Activated CD4-positive, alpha-beta T cell treated with anti-CD3 and anti-CD28 coated beads, Interleukin-2, amount 10 ng/mL, durations not matched to agents 24 days and 14 days (primary cell): ENCODE measurements around the gene ZNF831. TPM values are rescaled to one million over a fixed set of nuclear protein-coding genes. Genes with fewer than 3 reads are reported as not detected.

Experiments
- DNase-seq: peaks from one replicate; pipeline ENCODE4 v3.0.0; 2022
- H3K27ac Mint-ChIP-seq: one replicate; pipeline ENCODE4 v1.8.0; 2022; ENCODE audit warnings: mild to moderate bottlenecking, mixed read lengths
- H3K27me3 Mint-ChIP-seq: one replicate; pipeline ENCODE4 v1.8.0; 2022; ENCODE audit warnings: mixed read lengths
- H3K36me3 Mint-ChIP-seq: one replicate; pipeline ENCODE4 v1.8.0; 2022; ENCODE audit warnings: low read depth, mild to moderate bottlenecking, mixed read lengths
- H3K4me1 Mint-ChIP-seq: one replicate; pipeline ENCODE4 v1.8.0; 2021; ENCODE audit warnings: mixed read lengths
- H3K4me3 Mint-ChIP-seq: one replicate; pipeline ENCODE4 v1.8.0; 2022; ENCODE audit warnings: mild to moderate bottlenecking, moderate library complexity, mixed read lengths
- H3K9me3 Mint-ChIP-seq: one replicate; pipeline ENCODE4 v1.8.0; 2021; ENCODE audit warnings: mixed read lengths
- intact Hi-C: fragments of 100-400 bp; cut with micrococcal nuclease; formaldehyde crosslinking; loops from one replicate; pipeline ENCODE4 v1.15.1; 2023
- total RNA-seq: library from RNA; stranded (reverse); gene quantifications from 2 replicates; pipeline ENCODE4 v1.2.3, GENCODE V29; 2022

Gene ZNF831
- total RNA-seq, 1 donor from 2014 or later, result 3.1 TPM

- H3K27ac Mint-ChIP-seq, result no peak overlapping the region
- H3K4me1 Mint-ChIP-seq, result peaks cover 9% of the 10 kb centered on the region
- H3K4me3 Mint-ChIP-seq, result no peak overlapping the region
- intact Hi-C loops, result loop anchor here (5.0 kb wide), 4 partner anchors 179 to 346 kb away; partner anchors contain the start of gene PRELID3B
- peaks cover 4% of the 10 kb centered on the region for H3K27me3 Mint-ChIP-seq
- no peak for DNase-seq
- peaks cover 2% of the 10 kb centered on the region for H3K36me3 Mint-ChIP-seq
- no peaks in the 10 kb centered on the region for H3K9me3 Mint-ChIP-seq
These were observed 59.6 kb downstream of the ZNF831 start for GRCh38 chr20:59223182-59223601.

- no peak overlapping the region for H3K27ac Mint-ChIP-seq
- H3K4me3 Mint-ChIP-seq, result no peak overlapping the region
- no peak for DNase-seq
- peaks cover 5% of the 10 kb centered on the region for H3K36me3 Mint-ChIP-seq
- intact Hi-C loops, result loop anchor here (5.0 kb wide), 4 partner anchors 179 to 346 kb away; partner anchors contain the start of gene PRELID3B
- peaks cover 9% of the 10 kb centered on the region for H3K4me1 Mint-ChIP-seq
- H3K27me3 Mint-ChIP-seq, result peaks cover 4% of the 10 kb centered on the region
- no peaks in the 10 kb centered on the region for H3K9me3 Mint-ChIP-seq
These were observed 60.1 kb downstream of the ZNF831 start for GRCh38 chr20:59223750-59224149.

- no peak overlapping the region for H3K4me3 Mint-ChIP-seq
- H3K27me3 Mint-ChIP-seq, result peaks cover 4% of the 10 kb centered on the region
- intact Hi-C loops, result loop anchor here (5.0 kb wide), 4 partner anchors 178 to 347 kb away; partner anchors contain the start of gene PRELID3B
- H3K9me3 Mint-ChIP-seq, result no peaks in the 10 kb centered on the region
- DNase-seq, result no peak
- peaks cover 9% of the 10 kb centered on the region for H3K36me3 Mint-ChIP-seq
- peaks cover 9% of the 10 kb centered on the region for H3K4me1 Mint-ChIP-seq
- no peak overlapping the region for H3K27ac Mint-ChIP-seq
These were observed 60.6 kb downstream of the ZNF831 start for GRCh38 chr20:59224236-59224635.

GRCh38 chr20:59230385-59230784, 66.8 kb downstream of the ZNF831 start:
- no peak overlapping the region for H3K4me3 Mint-ChIP-seq
- intact Hi-C loops, result no loop called here
- no peaks in the 10 kb centered on the region for H3K27me3 Mint-ChIP-seq
- no peak overlapping the region for H3K27ac Mint-ChIP-seq
- H3K4me1 Mint-ChIP-seq, result peaks cover 4% of the 10 kb centered on the region
- H3K36me3 Mint-ChIP-seq, result peaks cover 17% of the 10 kb centered on the region
- no peak for DNase-seq
- H3K9me3 Mint-ChIP-seq, result no peaks in the 10 kb centered on the region

GRCh38 chr20:59231124-59231804, 67.6 kb downstream of the ZNF831 start:
- peaks cover 17% of the 10 kb centered on the region for H3K36me3 Mint-ChIP-seq
- H3K27me3 Mint-ChIP-seq, result no peaks in the 10 kb centered on the region
- no peak overlapping the region for H3K27ac Mint-ChIP-seq
- intact Hi-C loops, result no loop called here
- H3K4me3 Mint-ChIP-seq, result no peak overlapping the region
- H3K9me3 Mint-ChIP-seq, result no peaks in the 10 kb centered on the region
- H3K4me1 Mint-ChIP-seq, result peaks cover 7% of the 10 kb centered on the region
- no peak for DNase-seq

GRCh38 chr20:59232618-59233017, 69.0 kb downstream of the ZNF831 start:
- Mint-ChIP-seq H3K36me3 (peaks cover 19% of the 10 kb centered on the region), H3K4me3 (no peak overlapping the region), H3K4me1 (peaks cover 7% of the 10 kb centered on the region), H3K27me3 (no peaks in the 10 kb centered on the region), H3K27ac (no peak overlapping the region), H3K9me3 (no peaks in the 10 kb centered on the region)
- intact Hi-C loops, result no loop called here
- DNase-seq, result no peak

GRCh38 chr20:59235226-59235625, 71.6 kb downstream of the ZNF831 start:
- intact Hi-C loops, result no loop called here
- peaks cover 7% of the 10 kb centered on the region for H3K4me1 Mint-ChIP-seq
- no peak overlapping the region for H3K4me3 Mint-ChIP-seq
- peak overlapping the region; percentile 74 for H3K27ac Mint-ChIP-seq
- DNase-seq, result peak; percentile 69
- H3K27me3 Mint-ChIP-seq, result no peaks in the 10 kb centered on the region
- H3K9me3 Mint-ChIP-seq, result no peaks in the 10 kb centered on the region
- H3K36me3 Mint-ChIP-seq, result peaks cover 13% of the 10 kb centered on the region

- no peaks in the 10 kb centered on the region for H3K27me3 Mint-ChIP-seq
- intact Hi-C loops, result no loop called here
- H3K9me3 Mint-ChIP-seq, result no peaks in the 10 kb centered on the region
- H3K4me1 Mint-ChIP-seq, result peaks cover 8% of the 10 kb centered on the region
- no peak for DNase-seq
- H3K36me3 Mint-ChIP-seq, result peaks cover 21% of the 10 kb centered on the region
- no peak overlapping the region for H3K27ac Mint-ChIP-seq
- H3K4me3 Mint-ChIP-seq, result no peak overlapping the region
These were observed 76.4 kb downstream of the ZNF831 start for GRCh38 chr20:59240006-59240405.

- Mint-ChIP-seq H3K9me3 (no peaks in the 10 kb centered on the region), H3K27me3 (no peaks in the 10 kb centered on the region), H3K27ac (no peak overlapping the region), H3K4me3 (no peak overlapping the region), H3K36me3 (peaks cover 19% of the 10 kb centered on the region), H3K4me1 (peaks cover 4% of the 10 kb centered on the region)
- DNase-seq, result no peak
- intact Hi-C loops, result no loop called here
These were observed 79.3 kb downstream of the ZNF831 start for GRCh38 chr20:59242714-59243626.

GRCh38 chr20:59246691-59247400, 83.2 kb downstream of the ZNF831 start:
- H3K4me1 Mint-ChIP-seq, result peaks cover 5% of the 10 kb centered on the region
- H3K4me3 Mint-ChIP-seq, result no peak overlapping the region
- no peak for DNase-seq
- H3K27me3 Mint-ChIP-seq, result no peaks in the 10 kb centered on the region
- H3K36me3 Mint-ChIP-seq, result peaks cover 35% of the 10 kb centered on the region
- intact Hi-C loops, result no loop called here
- H3K9me3 Mint-ChIP-seq, result peaks cover 14% of the 10 kb centered on the region
- H3K27ac Mint-ChIP-seq, result no peak overlapping the region

- no peaks in the 10 kb centered on the region for H3K27me3 Mint-ChIP-seq
- intact Hi-C loops, result no loop called here
- H3K27ac Mint-ChIP-seq, result no peak overlapping the region
- peaks cover 21% of the 10 kb centered on the region for H3K9me3 Mint-ChIP-seq
- H3K36me3 Mint-ChIP-seq, result peaks cover 40% of the 10 kb centered on the region
- DNase-seq, result no peak
- H3K4me1 Mint-ChIP-seq, result peaks cover 11% of the 10 kb centered on the region
- H3K4me3 Mint-ChIP-seq, result no peak overlapping the region
These were observed 84.4 kb downstream of the ZNF831 start for GRCh38 chr20:59247731-59248684.

- Mint-ChIP-seq H3K9me3 (peaks cover 21% of the 10 kb centered on the region), H3K4me1 (peaks cover 27% of the 10 kb centered on the region), H3K36me3 (peaks cover 42% of the 10 kb centered on the region), H3K4me3 (no peak overlapping the region), H3K27ac (no peak overlapping the region), H3K27me3 (no peaks in the 10 kb centered on the region)
- intact Hi-C loops, result loop anchor here (5.0 kb wide), 2 partner anchors 83 to 128 kb away; no protein-coding TSS in a partner anchor
- no peak for DNase-seq
These were observed 86.7 kb downstream of the ZNF831 start for GRCh38 chr20:59250293-59250692.

GRCh38 chr20:59253325-59253724, 89.7 kb downstream of the ZNF831 start:
- Mint-ChIP-seq H3K36me3 (peaks cover 53% of the 10 kb centered on the region), H3K27me3 (no peaks in the 10 kb centered on the region), H3K9me3 (peaks cover 21% of the 10 kb centered on the region), H3K27ac (peak overlapping the region; percentile 93), H3K4me1 (peaks cover 41% of the 10 kb centered on the region), H3K4me3 (peak overlapping the region; percentile 75)
- peak; percentile 72 for DNase-seq
- intact Hi-C loops, result loop anchor here (5.0 kb wide), 2 partner anchors 86 to 131 kb away; no protein-coding TSS in a partner anchor
